NB4 (cell line): Measurements from ENCODE around the gene ITPR3.
A peak's percentile ranks its signal among the peaks of the same experiment; 100 is the strongest.

Experiments used
- DNase-seq: peaks from one replicate; pipeline ENCODE4 v3.0.0; 2010; ENCODE audit warnings: low read depth
- H3K4me3 ChIP-seq: one replicate; pipeline ENCODE4 v1.5.1; 2011; ENCODE audit warnings: mild to moderate bottlenecking, low read depth, low read length, moderate library complexity
- CTCF ChIP-seq: IDR thresholded peaks from one replicate; pipeline ENCODE4 v1.5.1; 2012; ENCODE audit warnings: low read depth, low read length
- MAX ChIP-seq: IDR thresholded peaks from 2 replicates; pipeline ENCODE4 v1.6.1; 2011; ENCODE audit warnings: low read depth, low read length
- MYC ChIP-seq: IDR thresholded peaks from 2 replicates; pipeline ENCODE4 v1.6.1; 2011; ENCODE audit warnings: low read depth, low read length
- POLR2A ChIP-seq: IDR thresholded peaks from 2 replicates; pipeline ENCODE4 v1.6.1; 2011; ENCODE audit warnings: mild to moderate bottlenecking; ENCODE audit not compliant: insufficient read length; ENCODE audit errors: extremely low read depth

Gene ITPR3

GRCh38 chr6:33716890-33717632 lies 95.9 kb downstream of the ITPR3 start:
- H3K4me3 ChIP-seq: no peak overlapping the region
- TF ChIP-seq CTCF: no peak
- no peak for TF ChIP-seq MAX
- no peak for TF ChIP-seq MYC
- TF ChIP-seq POLR2A: no peak
- DNase-seq: no peak

GRCh38 chr6:33717934-33718455 lies 96.9 kb downstream of the ITPR3 start:
- TF ChIP-seq CTCF: no peak
- TF ChIP-seq MAX: no peak
- DNase-seq: no peak
- H3K4me3 ChIP-seq: no peak overlapping the region

- TF ChIP-seq CTCF: no peak
- TF ChIP-seq POLR2A: no peak
- no peak for TF ChIP-seq MAX
- no peak for TF ChIP-seq MYC
- no peak overlapping the region for H3K4me3 ChIP-seq
- DNase-seq: peak; percentile 68
Observed at GRCh38 chr6:33718713-33719112, 97.6 kb downstream of the ITPR3 start.

- no peak overlapping the region for H3K4me3 ChIP-seq
- no peak for DNase-seq
- no peak for TF ChIP-seq MAX
- no peak for TF ChIP-seq MYC
- TF ChIP-seq POLR2A: no peak
- TF ChIP-seq CTCF: no peak
Observed at GRCh38 chr6:33719326-33719987, 98.3 kb downstream of the ITPR3 start.

- no peak for TF ChIP-seq CTCF
- TF ChIP-seq MAX: no peak
- TF ChIP-seq POLR2A: no peak
- no peak for TF ChIP-seq MYC
- no peak for DNase-seq
- H3K4me3 ChIP-seq: no peak overlapping the region
Observed at GRCh38 chr6:33720998-33721397, 99.9 kb downstream of the ITPR3 start.
